Karpas-422 (cell line): Measurements from ENCODE around the gene LCA5L. TPM values are rescaled to one million over a fixed set of nuclear protein-coding genes. Genes with fewer than 3 reads are reported as not detected.

Experiments
- DNase-seq: peaks from one replicate; pipeline ENCODE4 v3.0.0-alpha.2; 2015
- H2AFZ ChIP-seq: fragments of 200-600 bp; sonication (generic); 2 replicates; pipeline ENCODE4 v1.6.1; 2014; ENCODE audit warnings: antibody characterized with exemption, low read length, mixed read lengths
- H3K27ac ChIP-seq: fragments of 200-600 bp; sonication (generic); 2 replicates; pipeline ENCODE4 v1.5.1; 2014; ENCODE audit warnings: mild to moderate bottlenecking, low read length, moderate library complexity
- H3K27me3 ChIP-seq: fragments of 200-600 bp; sonication (generic); 2 replicates; pipeline ENCODE4 v1.6.1; 2014; ENCODE audit warnings: low read length, mixed read lengths
- H3K36me3 ChIP-seq: fragments of 200-600 bp; sonication (generic); 2 replicates; pipeline ENCODE4 v1.6.1; 2014; ENCODE audit warnings: low read length, mixed read lengths; ENCODE audit not compliant: insufficient read depth
- H3K4me1 ChIP-seq: fragments of 200-600 bp; sonication (generic); 2 replicates; pipeline ENCODE4 v1.6.1; 2014; ENCODE audit warnings: mild to moderate bottlenecking, low read length, mixed read lengths
- H3K4me2 ChIP-seq: fragments of 200-600 bp; sonication (generic); 2 replicates; pipeline ENCODE4 v1.6.1; 2014; ENCODE audit warnings: low read length, low read depth, mild to moderate bottlenecking; ENCODE audit not compliant: poor library complexity, severe bottlenecking
- H3K4me3 ChIP-seq: fragments of 200-600 bp; sonication (generic); 2 replicates; pipeline ENCODE4 v1.5.1; 2014; ENCODE audit warnings: mild to moderate bottlenecking, antibody characterized with exemption, low read length, mixed read lengths
- H3K79me2 ChIP-seq: fragments of 200-600 bp; sonication (generic); 2 replicates; pipeline ENCODE4 v1.6.1; 2014; ENCODE audit warnings: mild to moderate bottlenecking, low read length, mixed read lengths
- H3K9ac ChIP-seq: fragments of 200-600 bp; sonication (generic); 2 replicates; pipeline ENCODE4 v1.6.0; 2014; ENCODE audit warnings: low read length
- H3K9me2 ChIP-seq: fragments of 200-600 bp; sonication (generic), shearing (Covaris generic); replicated peaks from 2 replicates; pipeline ENCODE4 v1.6.0; 2014; ENCODE audit warnings: mild to moderate bottlenecking, low read length, moderate library complexity; ENCODE audit not compliant: insufficient read depth
- H3K9me3 ChIP-seq: fragments of 300-700, 200-600 bp; sonication (generic); 2 replicates; pipeline ENCODE4 v1.6.1; 2014; ENCODE audit warnings: low read length, mixed read lengths
- H4K20me1 ChIP-seq: fragments of 200-600 bp; sonication (generic); 2 replicates; pipeline ENCODE4 v1.6.1; 2014; ENCODE audit warnings: mild to moderate bottlenecking, antibody characterized with exemption, low read length, low read depth; ENCODE audit not compliant: insufficient read depth
- total RNA-seq: library from RNA; depleted of rRNA; stranded (reverse); fragments of >200 nt; shearing (Covaris generic); gene quantifications from 2 replicates; pipeline ENCODE4 v1.2.3, GENCODE V29; 2014; ENCODE audit warnings: low replicate concordance

Gene LCA5L
- total RNA-seq, 1 experiment from 2014 or later, result not detected

- Histone ChIP-seq H3K4me3 (no peak overlapping the region), H3K79me2 (no peaks in the 10 kb centered on the region), H3K4me2 (no peak overlapping the region), H3K4me1 (no peaks in the 10 kb centered on the region), H3K9me3 (no peaks in the 10 kb centered on the region), H3K9ac (no peak overlapping the region), H2AFZ (no peak overlapping the region), H3K9me2 (no peaks in the 10 kb centered on the region), H3K36me3 (no peaks in the 10 kb centered on the region), H3K27ac (no peak overlapping the region), H4K20me1 (no peaks in the 10 kb centered on the region), H3K27me3 (no peaks in the 10 kb centered on the region)
- DNase-seq, result no peak
Measured at GRCh38 chr21:39479164-39479813, 33.7 kb upstream of the LCA5L start.

DNA sequence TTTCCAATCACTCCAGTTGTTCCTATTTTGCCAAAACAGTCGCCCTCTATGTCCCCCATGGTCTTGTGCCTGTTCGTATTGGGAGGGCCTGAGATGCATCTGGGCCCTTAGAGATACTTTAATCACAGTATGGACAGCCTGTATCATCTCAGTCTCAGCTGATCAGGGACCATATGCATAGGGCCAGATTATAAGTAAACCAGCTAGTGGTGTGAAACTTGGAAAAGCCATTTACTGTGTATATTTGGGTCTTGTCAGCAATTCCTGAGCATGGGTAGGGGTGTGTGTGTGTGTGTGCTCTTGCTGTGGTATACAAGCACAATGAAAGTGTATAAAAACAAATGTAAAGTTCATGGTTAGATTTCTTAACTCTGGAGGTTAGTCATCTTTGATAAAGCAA lies 29.0 kb upstream of the LCA5L start:
- no peak for DNase-seq
- no peak overlapping the region for H3K9ac ChIP-seq
- no peak overlapping the region for H3K4me2 ChIP-seq

DNA sequence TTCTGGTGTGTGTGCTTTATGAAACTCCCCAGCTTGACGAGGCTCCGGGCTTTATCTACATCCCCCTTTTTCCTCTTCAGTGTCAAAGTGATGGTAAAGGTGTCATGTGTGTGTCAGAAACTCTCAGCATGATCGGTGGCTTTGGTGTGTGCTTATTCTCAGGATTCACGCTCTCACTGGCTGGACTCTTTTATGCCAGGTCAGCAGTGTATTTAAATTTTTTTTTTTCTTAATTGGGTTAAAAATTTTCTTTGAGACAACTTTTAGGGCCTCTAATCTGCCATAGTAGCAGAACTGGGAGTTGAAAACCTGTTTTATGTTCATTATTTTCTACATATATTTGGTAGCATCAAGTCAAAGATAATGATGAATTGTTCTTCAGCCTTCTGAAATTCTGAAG lies 27.2 kb upstream of the LCA5L start:
- no peaks in the 10 kb centered on the region for H3K9me3 ChIP-seq
- no peak overlapping the region for H3K4me2 ChIP-seq
- H3K27ac ChIP-seq, result no peak overlapping the region
- H3K9ac ChIP-seq, result no peak overlapping the region
- H4K20me1 ChIP-seq, result no peaks in the 10 kb centered on the region
- no peaks in the 10 kb centered on the region for H3K27me3 ChIP-seq
- H3K4me3 ChIP-seq, result no peak overlapping the region
- H2AFZ ChIP-seq, result no peak overlapping the region
- no peaks in the 10 kb centered on the region for H3K4me1 ChIP-seq
- DNase-seq, result no peak
- H3K36me3 ChIP-seq, result no peaks in the 10 kb centered on the region
- no peaks in the 10 kb centered on the region for H3K79me2 ChIP-seq
- H3K9me2 ChIP-seq, result no peaks in the 10 kb centered on the region

More for the DNA sequence above, 29.0 kb upstream of the LCA5L start:
- H3K79me2 ChIP-seq, result no peaks in the 10 kb centered on the region
- H3K27me3 ChIP-seq, result no peaks in the 10 kb centered on the region
- H3K4me1 ChIP-seq, result no peaks in the 10 kb centered on the region
- no peaks in the 10 kb centered on the region for H3K36me3 ChIP-seq
- no peak overlapping the region for H2AFZ ChIP-seq
- H3K9me3 ChIP-seq, result no peaks in the 10 kb centered on the region
- H3K4me3 ChIP-seq, result no peak overlapping the region
- no peak overlapping the region for H3K27ac ChIP-seq
- H3K9me2 ChIP-seq, result no peaks in the 10 kb centered on the region
- no peaks in the 10 kb centered on the region for H4K20me1 ChIP-seq

DNA sequence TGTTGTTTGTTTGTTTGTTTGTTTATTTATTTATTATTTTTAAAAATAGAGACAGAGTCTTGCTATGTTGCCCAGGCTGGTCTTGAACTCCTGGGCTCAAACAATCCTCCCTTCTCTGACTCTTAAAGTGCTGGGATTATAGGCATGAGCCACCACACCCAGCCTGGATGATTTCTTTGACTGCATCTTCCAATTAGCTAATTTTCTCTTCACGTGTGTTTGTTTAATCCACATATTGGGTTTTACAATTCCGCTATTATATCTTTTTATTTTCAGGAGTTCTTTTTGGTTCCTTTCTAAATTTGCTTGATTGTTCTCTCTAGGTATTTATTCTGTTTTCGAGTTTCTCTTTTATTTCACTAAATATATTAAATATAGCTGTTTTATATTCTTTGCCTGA lies 26.0 kb upstream of the LCA5L start:
- H3K9me2 ChIP-seq, result no peaks in the 10 kb centered on the region
- no peak for DNase-seq
- H3K9me3 ChIP-seq, result no peaks in the 10 kb centered on the region
- H3K79me2 ChIP-seq, result no peaks in the 10 kb centered on the region
- H4K20me1 ChIP-seq, result no peaks in the 10 kb centered on the region
- H3K4me2 ChIP-seq, result no peak overlapping the region
- H2AFZ ChIP-seq, result no peak overlapping the region
- no peak overlapping the region for H3K9ac ChIP-seq
- H3K4me3 ChIP-seq, result no peak overlapping the region
- no peaks in the 10 kb centered on the region for H3K27me3 ChIP-seq
- H3K4me1 ChIP-seq, result no peaks in the 10 kb centered on the region
- no peaks in the 10 kb centered on the region for H3K36me3 ChIP-seq
- no peak overlapping the region for H3K27ac ChIP-seq

DNA sequence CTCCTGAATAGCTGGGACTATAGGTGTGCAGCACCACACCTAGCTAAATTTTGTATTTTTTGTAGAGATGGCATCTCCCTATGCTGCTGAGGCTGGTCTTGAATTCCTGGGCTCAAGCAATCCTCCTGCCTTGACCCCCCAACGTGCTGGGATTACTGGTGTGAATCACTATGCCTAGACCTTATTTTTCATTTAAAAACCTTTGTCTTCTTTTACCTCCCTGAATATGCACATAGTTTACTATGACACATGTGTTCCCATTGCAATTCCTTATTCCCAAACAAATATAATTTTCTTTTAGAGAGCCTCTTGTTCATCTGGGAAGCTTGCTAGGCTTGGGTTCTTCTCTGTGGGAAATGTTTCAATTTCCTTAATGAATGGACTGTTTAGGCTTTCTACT lies 23.0 kb upstream of the LCA5L start:
- H3K27me3 ChIP-seq, result no peaks in the 10 kb centered on the region
- H3K4me2 ChIP-seq, result no peak overlapping the region
- H3K27ac ChIP-seq, result no peak overlapping the region
- H3K36me3 ChIP-seq, result no peaks in the 10 kb centered on the region
- no peaks in the 10 kb centered on the region for H4K20me1 ChIP-seq
- DNase-seq, result no peak
- no peaks in the 10 kb centered on the region for H3K4me1 ChIP-seq
- H3K9me3 ChIP-seq, result no peaks in the 10 kb centered on the region
- H3K79me2 ChIP-seq, result no peaks in the 10 kb centered on the region
- H3K9ac ChIP-seq, result no peak overlapping the region
- H2AFZ ChIP-seq, result no peak overlapping the region
- no peak overlapping the region for H3K4me3 ChIP-seq
- no peaks in the 10 kb centered on the region for H3K9me2 ChIP-seq

DNA sequence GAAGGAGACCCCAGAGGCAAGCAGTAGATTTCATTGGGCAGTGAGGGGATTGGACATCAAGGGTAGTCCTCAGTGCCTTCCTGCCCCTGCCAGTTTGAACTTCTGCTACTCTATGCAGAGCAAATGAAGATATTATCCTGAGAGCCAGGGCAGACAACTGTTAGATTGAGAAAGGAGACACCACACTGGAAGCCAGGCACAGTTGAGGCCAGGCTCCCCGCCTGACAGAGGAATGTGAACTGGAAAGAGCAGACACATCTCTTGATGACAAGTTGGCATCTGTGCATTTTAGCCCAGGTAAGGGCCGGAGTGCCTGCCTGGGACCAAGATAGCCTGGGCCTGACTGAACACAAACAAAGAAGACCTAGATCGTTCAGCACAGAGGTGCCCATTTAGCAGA lies 22.2 kb upstream of the LCA5L start:
- Histone ChIP-seq H3K36me3 (no peaks in the 10 kb centered on the region), H3K4me1 (no peaks in the 10 kb centered on the region), H4K20me1 (no peaks in the 10 kb centered on the region), H3K79me2 (no peaks in the 10 kb centered on the region), H3K9ac (no peak overlapping the region), H3K4me2 (no peak overlapping the region), H3K9me3 (no peaks in the 10 kb centered on the region), H3K9me2 (no peaks in the 10 kb centered on the region), H3K27me3 (no peaks in the 10 kb centered on the region), H2AFZ (no peak overlapping the region), H3K27ac (no peak overlapping the region), H3K4me3 (no peak overlapping the region)
- DNase-seq, result no peak

GRCh38 chr21:39466584-39466983 lies 21.0 kb upstream of the LCA5L start:
- no peaks in the 10 kb centered on the region for H3K9me2 ChIP-seq
- H3K4me3 ChIP-seq, result no peak overlapping the region
- H3K9me3 ChIP-seq, result no peaks in the 10 kb centered on the region
- H3K36me3 ChIP-seq, result no peaks in the 10 kb centered on the region
- DNase-seq, result no peak
- no peaks in the 10 kb centered on the region for H3K79me2 ChIP-seq
- H3K4me2 ChIP-seq, result no peak overlapping the region
- H3K4me1 ChIP-seq, result peaks cover 6% of the 10 kb centered on the region
- H2AFZ ChIP-seq, result no peak overlapping the region
- no peak overlapping the region for H3K9ac ChIP-seq
- no peak overlapping the region for H3K27ac ChIP-seq
- H3K27me3 ChIP-seq, result no peaks in the 10 kb centered on the region
- H4K20me1 ChIP-seq, result no peaks in the 10 kb centered on the region

DNA sequence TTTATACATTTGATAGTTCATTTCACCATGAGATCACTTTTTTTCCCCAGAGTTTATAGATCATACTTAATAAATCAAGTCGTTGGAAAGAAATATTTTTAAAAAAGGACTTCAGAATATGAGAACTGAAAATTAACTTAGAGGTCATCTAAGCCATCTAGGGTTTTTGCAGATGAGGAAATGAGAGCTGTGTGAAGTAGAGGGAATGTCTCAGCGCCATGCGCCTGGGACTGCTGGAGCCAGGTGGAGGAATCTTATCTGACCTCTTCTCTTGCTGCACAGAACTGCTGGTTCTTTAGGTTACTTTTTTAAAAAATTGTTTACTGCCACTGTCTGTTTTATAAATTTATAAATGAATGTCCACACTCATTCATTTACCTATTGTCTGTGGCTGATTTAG lies 17.7 kb upstream of the LCA5L start:
- Histone ChIP-seq H4K20me1 (no peaks in the 10 kb centered on the region), H2AFZ (no peak overlapping the region), H3K79me2 (no peaks in the 10 kb centered on the region), H3K27me3 (no peaks in the 10 kb centered on the region), H3K36me3 (no peaks in the 10 kb centered on the region), H3K27ac (no peak overlapping the region), H3K9me2 (no peaks in the 10 kb centered on the region), H3K9me3 (no peaks in the 10 kb centered on the region), H3K4me2 (no peak overlapping the region), H3K9ac (no peak overlapping the region), H3K4me3 (no peak overlapping the region), H3K4me1 (peaks cover 14% of the 10 kb centered on the region)
- no peak for DNase-seq

DNA sequence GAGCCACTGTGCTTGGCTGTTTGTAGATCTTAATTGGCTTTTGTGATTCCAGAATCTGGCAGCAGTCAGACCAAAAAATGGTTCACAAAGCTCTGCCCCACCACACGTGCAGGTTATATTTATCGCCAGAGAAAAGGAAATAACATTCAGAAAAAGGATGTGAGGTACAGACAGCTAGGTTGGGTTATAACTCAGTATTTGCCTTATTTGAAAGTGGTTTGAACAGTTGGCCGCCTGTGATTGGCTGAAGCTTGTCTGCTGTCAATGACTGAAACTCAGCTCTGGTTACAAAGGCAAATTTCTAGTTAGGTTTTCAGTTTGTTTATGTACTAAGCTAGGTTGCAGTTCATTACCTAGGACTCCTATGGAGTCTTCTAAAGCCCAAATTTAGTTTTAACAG lies 15.8 kb upstream of the LCA5L start:
- Histone ChIP-seq H3K4me1 (peaks cover 14% of the 10 kb centered on the region), H3K79me2 (no peaks in the 10 kb centered on the region), H3K36me3 (no peaks in the 10 kb centered on the region), H3K4me3 (no peak overlapping the region), H4K20me1 (no peaks in the 10 kb centered on the region), H3K9me2 (no peaks in the 10 kb centered on the region), H3K9me3 (no peaks in the 10 kb centered on the region), H3K4me2 (peak overlapping the region; percentile 13), H3K27ac (no peak overlapping the region), H3K27me3 (no peaks in the 10 kb centered on the region), H3K9ac (no peak overlapping the region), H2AFZ (no peak overlapping the region)
- DNase-seq, result peak; percentile 71
